ENCODE measurements around the gene TTC7B. TPM values are rescaled to one million over a fixed set of nuclear protein-coding genes. Genes with fewer than 3 reads are reported as not detected.

Gene TTC7B
- total and polyA plus RNA-seq, 2 donors (not counting 3 experiments of a cell fraction or from before 2014, with no cell fraction given) = 46.8 to 76.5 TPM

GRCh38 chr14:90651271-90651804 is 164.9 kb downstream of the TTC7B start:
- Histone ChIP-seq H2AFZ (ENCODE audit: low read depth, low read length) (no peak overlapping the region), H3K36me3 (ENCODE audit: control insufficient read depth in 2 of 2, extremely low read depth in 1 of 2, insufficient read depth in 2 of 2, low read length in 2 of 2) (peaks cover 7 to 9% of the 10 kb centered on the region in 2 experiments), H3K27me3 (ENCODE audit: control insufficient read depth in 2 of 2, insufficient read depth in 2 of 2, low read length in 2 of 2) (no peaks in the 10 kb centered on the region), H3K27ac (ENCODE audit: insufficient read depth, low read depth, low read length) (no peak overlapping the region), H3K4me2 (ENCODE audit: insufficient read depth, low read length) (no peak overlapping the region), H3K4me1 (ENCODE audit: control insufficient read depth, extremely low read depth, insufficient read depth, low read length) (peaks cover 7% of the 10 kb centered on the region), H3K79me2 (ENCODE audit: control insufficient read depth, insufficient read depth, low read length) (no peaks in the 10 kb centered on the region), H3K9me1 (replicated peaks; ENCODE audit: control insufficient read depth, extremely low read depth, insufficient read depth, low read length) (no peaks in the 10 kb centered on the region), H3K9ac (replicated peaks; ENCODE audit: extremely low read depth, insufficient read depth, low read length) (no peak overlapping the region), H4K20me1 (replicated peaks; ENCODE audit: control insufficient read depth, extremely low read depth, insufficient read depth, low read length) (no peaks in the 10 kb centered on the region), H3K9me3 (replicated peaks; ENCODE audit: control insufficient read depth, insufficient read depth, low read length) (no peaks in the 10 kb centered on the region), H3K4me3 (replicated peaks in 1 of 3; ENCODE audit: insufficient read depth in 1 of 3, low read depth in 1 of 3, low read length in 3 of 3) (no peak overlapping the region)
- ChIA-PET POLR2A (no interaction called here), CTCF (interaction anchor here (0.8 to 1.0 kb wide), 2 partner anchors 13 to 15 kb away, joined by 3 to 4 read pairs; no protein-coding TSS in a partner anchor)
- DNase-seq (ENCODE audit: low read depth, low spot score) = no peak
- intact Hi-C loops (cut with micrococcal nuclease) (no loop called here), dilution Hi-C loops (cut with MboI; ENCODE audit: extremely low pct_ligation_motif_present, low sequenced_read_pairs) (no loop called here)
- no TSS peak for BruUV-seq (replicated peaks)
- FAIRE-seq = peak; percentile 61
- no peak for TF ChIP-seq JUN (IDR thresholded peaks at IDR 0.05; ENCODE audit: borderline replicate concordance, insufficient read depth, insufficient read length, low read depth)
- no peak for TF ChIP-seq POLR2AphosphoS5 (IDR thresholded peaks at IDR 0.05; ENCODE audit: insufficient read depth, low read depth, low read length)
- TF ChIP-seq MYC (IDR thresholded peaks at IDR 0.05; ENCODE audit: low read depth, low read length) = no peak
- no peak for TF ChIP-seq CTCF (IDR thresholded peaks at IDR 0.05; ENCODE audit: extremely low read depth in 1 of 2, insufficient read depth in 1 of 2, low read depth in 1 of 2, low read length in 2 of 2)
- TF ChIP-seq GATA2 (IDR thresholded peaks at IDR 0.05; ENCODE audit: insufficient read depth, insufficient read length, low read depth, low read length) = no peak
- TF ChIP-seq FOS (IDR thresholded peaks at IDR 0.05; ENCODE audit: borderline replicate concordance, insufficient read depth, low read length) = no peak
- TF ChIP-seq POLR2A (IDR thresholded peaks at IDR 0.05; ENCODE audit: low read depth, low read length) = no peak
- no peak for TF ChIP-seq EZH2 (IDR thresholded peaks at IDR 0.05; ENCODE audit: borderline replicate concordance, low read depth, low read length, severe bottlenecking)
- no peak for TF ChIP-seq MAX (IDR thresholded peaks at IDR 0.05; ENCODE audit: insufficient read depth, insufficient read length)

Data from endothelial cell of umbilical vein (primary cell).